Uterus (tissue), 4 donors: ENCODE data around the gene OSR1. TPM values are rescaled to one million over a fixed set of nuclear protein-coding genes. Genes with fewer than 3 reads are reported as not detected.

Experiments used
- DNase-seq, 2 donors: peaks; one replicate each; pipeline ENCODE4 v3.0.0-alpha.2; 2019 to 2020
- H3K27ac ChIP-seq, 2 donors: fragments of 200-600 bp; sonication (generic); 1 replicate in 1 of 2; 2 replicates in 1 of 2; pipeline ENCODE4 v1.5.1; 2016 to 2018
- H3K27me3 ChIP-seq, 2 donors: fragments of 200-600 bp; sonication (generic); one replicate each; pipeline ENCODE4 v1.5.1; 2018 to 2019; ENCODE audit warnings: control low read depth in 1 of 2
- H3K36me3 ChIP-seq, 2 donors: fragments of 200-600 bp; sonication (generic); one replicate each; pipeline ENCODE4 v1.5.1; 2019; ENCODE audit warnings: control low read depth in 1 of 2
- H3K4me1 ChIP-seq, 2 donors: fragments of 200-600 bp; sonication (generic); one replicate each; pipeline ENCODE4 v1.5.1; 2018 to 2019; ENCODE audit warnings: control low read depth in 1 of 2
- H3K4me3 ChIP-seq, 2 donors: fragments of 200-600 bp; sonication (generic); 1 replicate in 1 of 2; 2 replicates in 1 of 2; pipeline ENCODE4 v1.5.1; 2018 to 2019; ENCODE audit warnings: mild to moderate bottlenecking in 1 of 2
- H3K9me3 ChIP-seq, 2 donors: fragments of 200-600 bp; sonication (generic); one replicate each; pipeline ENCODE4 v1.5.1; 2019; ENCODE audit warnings: control low read depth in 1 of 2
- POLR2A ChIP-seq, 2 donors: fragments of 450-650 bp; IDR thresholded peaks; one replicate each; pipeline ENCODE4 v1.6.1; 2016; ENCODE audit warnings: antibody characterized with exemption in 2 of 2, mild to moderate bottlenecking in 1 of 2, moderate library complexity in 1 of 2
- intact Hi-C: fragments of 100-400 bp; cut with DNase I; formaldehyde crosslinking; loops from one replicate; pipeline ENCODE4 v1.15.1; 2023; ENCODE audit warnings: low total_unique reads
- total RNA-seq, 4 donors: library from RNA; depleted of rRNA in 3 of 4; stranded (reverse); fragments of >200 nt in 3 of 4; gene quantifications; one replicate each; pipeline versions ENCODE4 v1.1.0 to v1.2.4, GENCODE V29; 2014 to 2023
- TF ChIP-seq, protein P1 (sequence below), 4 experiments: fragments of 200-600 bp in 2 of 4; fragments of 450-650 bp in 2 of 4; sonication (generic) in 2 of 4; IDR thresholded peaks; one replicate each; pipeline ENCODE4 v1.5.1; 2016 to 2019; ENCODE audit warnings: antibody characterized with exemption in 4 of 4, mild to moderate bottlenecking in 2 of 4, moderate library complexity in 1 of 4
- donor health status: DM: yes; HTN: yes; CAD: no.

Gene OSR1
- total RNA-seq, 4 donors from 2014 or later = 4.7 to 26.2 (median 18.6) TPM

DNA sequence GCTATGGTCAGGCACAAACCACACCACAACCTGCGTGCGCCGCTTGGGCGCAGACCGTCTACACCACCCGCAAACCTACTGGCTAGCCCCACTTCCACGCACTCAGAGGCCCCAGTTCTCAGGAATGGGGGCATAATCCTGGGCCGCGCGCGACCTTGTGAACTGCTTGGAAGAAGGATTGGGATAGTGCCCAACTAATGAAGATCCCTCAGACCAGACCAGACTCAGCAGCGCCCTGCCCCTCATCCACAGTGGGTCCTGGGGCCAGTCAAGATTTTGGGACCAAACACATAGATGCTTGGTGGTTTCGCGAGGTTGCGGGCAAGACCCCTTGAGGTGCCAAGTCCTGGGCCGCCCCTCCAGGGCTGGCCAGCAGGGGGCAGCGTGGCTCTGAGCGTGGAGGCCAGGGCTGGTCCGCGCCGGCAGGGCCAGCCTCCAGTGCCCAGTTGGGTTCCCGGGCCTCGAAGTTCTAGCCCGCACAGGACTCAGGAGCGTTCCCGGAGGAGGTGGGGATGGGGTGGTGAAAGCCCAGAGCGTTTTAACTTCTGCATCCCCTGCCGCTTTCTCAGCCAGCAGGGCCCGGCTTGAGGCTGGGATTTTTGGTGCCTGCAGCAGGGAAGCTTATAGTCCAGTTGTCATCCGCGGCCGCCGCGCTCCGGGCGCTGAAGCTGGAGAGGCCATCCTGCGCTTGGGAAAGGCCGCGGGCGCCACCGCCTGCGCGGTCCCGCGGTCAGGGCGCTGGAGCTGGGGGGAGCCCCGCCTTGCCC, 8.3 kb downstream of the OSR1 start:
- DNase-seq = no peak
- H3K9me3 ChIP-seq = no peaks in the 10 kb centered on the region
- intact Hi-C loops = loop anchor here (10.0 kb wide), 1 partner anchor 355 kb away; no protein-coding TSS in a partner anchor
- no peaks in the 10 kb centered on the region for H3K27me3 ChIP-seq
- no peak overlapping the region for H3K4me3 ChIP-seq
- H3K36me3 ChIP-seq = no peaks in the 10 kb centered on the region
- peaks cover 0 to 4% of the 10 kb centered on the region in 2 donors for H3K4me1 ChIP-seq
- TF ChIP-seq POLR2A (IDR thresholded peaks at IDR 0.05) = no peak
- TF ChIP-seq, protein P1, sequence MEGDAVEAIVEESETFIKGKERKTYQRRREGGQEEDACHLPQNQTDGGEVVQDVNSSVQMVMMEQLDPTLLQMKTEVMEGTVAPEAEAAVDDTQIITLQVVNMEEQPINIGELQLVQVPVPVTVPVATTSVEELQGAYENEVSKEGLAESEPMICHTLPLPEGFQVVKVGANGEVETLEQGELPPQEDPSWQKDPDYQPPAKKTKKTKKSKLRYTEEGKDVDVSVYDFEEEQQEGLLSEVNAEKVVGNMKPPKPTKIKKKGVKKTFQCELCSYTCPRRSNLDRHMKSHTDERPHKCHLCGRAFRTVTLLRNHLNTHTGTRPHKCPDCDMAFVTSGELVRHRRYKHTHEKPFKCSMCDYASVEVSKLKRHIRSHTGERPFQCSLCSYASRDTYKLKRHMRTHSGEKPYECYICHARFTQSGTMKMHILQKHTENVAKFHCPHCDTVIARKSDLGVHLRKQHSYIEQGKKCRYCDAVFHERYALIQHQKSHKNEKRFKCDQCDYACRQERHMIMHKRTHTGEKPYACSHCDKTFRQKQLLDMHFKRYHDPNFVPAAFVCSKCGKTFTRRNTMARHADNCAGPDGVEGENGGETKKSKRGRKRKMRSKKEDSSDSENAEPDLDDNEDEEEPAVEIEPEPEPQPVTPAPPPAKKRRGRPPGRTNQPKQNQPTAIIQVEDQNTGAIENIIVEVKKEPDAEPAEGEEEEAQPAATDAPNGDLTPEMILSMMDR (IDR thresholded peaks at IDR 0.05) = peak; percentile 11 to 39 (median 26)
- H3K27ac ChIP-seq = no peak overlapping the region

DNA sequence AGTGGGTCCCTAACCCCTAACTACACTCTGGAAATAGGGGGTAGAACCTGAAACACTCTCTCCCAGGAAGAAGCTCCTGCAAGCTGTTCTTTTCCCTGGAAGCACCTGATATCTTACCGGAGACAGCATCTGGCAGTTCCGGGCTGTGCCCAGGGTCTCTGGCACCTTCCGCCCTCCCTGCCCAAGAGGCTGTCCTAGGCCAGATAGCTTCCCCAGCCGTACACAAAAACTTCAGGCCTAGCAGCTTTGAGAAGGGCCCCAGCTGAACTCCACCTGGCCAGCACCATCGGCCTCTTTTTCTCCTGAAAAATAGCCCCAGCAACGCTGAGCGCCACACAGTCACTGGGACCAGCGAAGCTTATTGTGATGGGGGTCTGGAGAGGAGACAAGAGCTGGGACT, 9.7 kb downstream of the OSR1 start:
- intact Hi-C loops = no loop called here
- Histone ChIP-seq H3K4me3 (no peak overlapping the region), H3K36me3 (no peaks in the 10 kb centered on the region), H3K27ac (peak overlapping the region; percentile 84 to 89), H3K27me3 (no peaks in the 10 kb centered on the region), H3K9me3 (no peaks in the 10 kb centered on the region), H3K4me1 (peaks cover 0 to 4% of the 10 kb centered on the region in 2 donors)
- no peak for TF ChIP-seq POLR2A (IDR thresholded peaks at IDR 0.05)
- TF ChIP-seq, protein P1 (IDR thresholded peaks at IDR 0.05) = no peak
- DNase-seq = no peak

DNA sequence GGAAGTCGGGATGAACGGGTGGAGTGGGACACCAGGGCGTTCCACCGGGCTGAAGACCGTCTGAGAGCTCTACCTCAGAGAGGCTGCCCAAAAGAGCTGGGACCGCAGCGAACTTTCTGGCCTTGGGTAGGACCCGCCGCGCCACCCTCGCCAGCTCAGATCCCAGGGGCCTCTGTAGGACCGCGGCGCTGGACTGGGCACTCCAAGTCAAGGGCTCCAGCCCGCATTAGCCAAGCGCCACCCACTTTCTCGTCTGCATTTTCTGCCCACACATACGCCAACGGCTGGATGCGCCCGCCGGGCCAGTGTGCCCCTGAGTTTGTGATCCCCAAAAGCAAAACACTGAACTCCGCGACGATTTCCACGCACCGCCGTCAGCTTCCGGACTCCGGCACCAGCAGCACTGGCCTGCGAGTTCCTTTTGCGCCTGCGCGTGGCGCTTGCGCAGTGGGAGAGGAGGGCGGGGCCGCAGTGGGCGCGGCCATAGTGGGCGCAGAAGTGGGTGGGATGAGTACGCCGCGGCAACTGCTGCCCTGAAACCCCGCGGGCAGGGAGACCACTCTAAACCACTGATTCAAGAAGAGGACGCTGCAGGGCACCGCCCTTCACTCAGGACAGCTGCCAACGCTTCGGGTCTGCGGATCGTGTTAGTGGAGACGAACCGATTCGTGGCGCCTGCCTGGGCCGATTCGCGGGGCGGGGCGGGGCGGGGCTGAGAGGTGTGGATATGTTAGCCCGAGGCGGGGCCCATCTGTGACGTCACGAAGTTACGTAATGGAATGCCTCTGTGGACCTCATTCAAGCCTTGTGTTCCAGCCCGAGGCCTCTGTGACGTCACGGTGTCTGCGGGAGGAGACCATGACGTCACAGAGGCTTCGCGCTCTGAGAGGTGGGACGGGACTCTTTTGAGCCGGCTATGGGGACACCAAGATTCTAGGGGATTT, 10.5 kb downstream of the OSR1 start:
- intact Hi-C loops = no loop called here
- H3K9me3 ChIP-seq = no peaks in the 10 kb centered on the region
- H3K27me3 ChIP-seq = no peaks in the 10 kb centered on the region
- peak; percentile 93 to 97 for TF ChIP-seq POLR2A (IDR thresholded peaks at IDR 0.05)
- TF ChIP-seq, protein P1 (IDR thresholded peaks at IDR 0.05) = peak in 2 of 4 experiments; percentile 19 to 25
- H3K4me3 ChIP-seq = peak overlapping the region; percentile 56 to 61
- H3K27ac ChIP-seq = peak overlapping the region; percentile 84 to 89
- H3K4me1 ChIP-seq = peaks cover 0 to 4% of the 10 kb centered on the region in 2 donors
- H3K36me3 ChIP-seq = no peaks in the 10 kb centered on the region
- peak; percentile 97 to 98 for DNase-seq

DNA sequence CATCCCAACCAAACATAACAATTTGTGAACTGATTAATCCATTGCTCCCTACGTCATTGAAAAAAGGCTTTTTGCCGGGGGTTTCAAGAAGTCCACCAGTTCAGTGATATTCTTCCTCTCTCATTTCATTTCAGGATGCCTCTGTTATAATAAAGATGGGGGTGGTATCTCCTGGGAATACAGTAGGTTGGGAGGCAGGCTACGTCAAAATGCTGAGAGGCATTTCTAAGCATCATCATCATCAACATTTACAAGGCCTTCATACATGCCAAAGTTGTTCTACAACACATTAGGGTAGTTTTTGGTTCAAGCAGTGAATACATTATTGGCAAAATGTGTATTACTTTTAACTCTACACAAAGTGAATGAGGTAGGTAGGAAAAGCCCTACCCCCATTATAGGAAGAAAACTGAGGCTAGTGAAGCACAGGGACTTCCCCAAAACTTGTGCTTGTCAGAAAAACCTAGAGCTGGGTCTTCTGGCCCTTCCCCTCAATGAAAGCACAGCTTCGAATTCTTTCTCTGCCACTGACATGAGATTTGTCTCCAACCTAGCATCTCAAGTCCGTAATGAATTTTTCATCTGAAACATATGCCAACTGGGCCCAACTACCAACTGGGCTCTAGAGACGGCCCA, 11.3 kb downstream of the OSR1 start:
- TF ChIP-seq POLR2A (IDR thresholded peaks at IDR 0.05) = no peak
- TF ChIP-seq, protein P1 (IDR thresholded peaks at IDR 0.05) = no peak
- peak overlapping the region; percentile 84 to 89 for H3K27ac ChIP-seq
- intact Hi-C loops = no loop called here
- no peak for DNase-seq
- no peaks in the 10 kb centered on the region for H3K27me3 ChIP-seq
- H3K4me1 ChIP-seq = peaks cover 0 to 4% of the 10 kb centered on the region in 2 donors
- peak overlapping the region; percentile 56 to 61 for H3K4me3 ChIP-seq
- H3K9me3 ChIP-seq = no peaks in the 10 kb centered on the region
- H3K36me3 ChIP-seq = no peaks in the 10 kb centered on the region
